Upper lobe of left lung (tissue), 6 donors: ENCODE results near the gene ZNF576. TPM values are rescaled to one million over a fixed set of nuclear protein-coding genes. Genes with fewer than 3 reads are reported as not detected.

Experiments used
- ATAC-seq, 2 donors: fragments of 200-7000 bp; cut with Tn5 transposase; one replicate each; pipeline ENCODE4 v1.9.1; 2022; ENCODE audit warnings: mild to moderate bottlenecking in 2 of 2, moderate library complexity in 2 of 2; ENCODE audit not compliant: low FRiP score in 2 of 2
- DNase-seq, 2 donors: peaks; one replicate each; pipeline ENCODE4 v3.0.0-alpha.2; 2019 to 2020
- H3K27ac ChIP-seq, 4 donors: fragments of 200-600 bp; sonication (generic); one replicate each; pipeline ENCODE4 v1.5.1; 2016 to 2019
- H3K27me3 ChIP-seq, 4 donors: fragments of 200-600 bp; sonication (generic); one replicate each; pipeline ENCODE4 v1.5.1; 2017 to 2019
- H3K36me3 ChIP-seq, 4 donors: fragments of 200-600 bp; sonication (generic); one replicate each; pipeline ENCODE4 v1.5.1; 2016 to 2019
- H3K4me1 ChIP-seq, 4 donors: fragments of 200-600 bp; sonication (generic); one replicate each; pipeline ENCODE4 v1.5.1; 2018 to 2019
- H3K4me3 ChIP-seq, 4 donors: fragments of 200-600 bp; sonication (generic); one replicate each; pipeline ENCODE4 v1.5.1; 2017 to 2019; ENCODE audit warnings: mild to moderate bottlenecking in 2 of 4, moderate library complexity in 1 of 4
- H3K9me3 ChIP-seq, 4 donors: fragments of 200-600 bp; sonication (generic); one replicate each; pipeline ENCODE4 v1.5.1; 2018 to 2019
- CTCF ChIP-seq, 6 experiments: fragments of 450-650 bp in 4 of 6; fragments of 200-600 bp in 2 of 6; sonication (generic) in 2 of 6; IDR thresholded peaks; one replicate each; pipeline ENCODE4 v1.5.1; 2016 to 2019; ENCODE audit warnings: antibody characterized with exemption in 6 of 6
- EP300 ChIP-seq, 4 donors: sonication (generic); formaldehyde crosslinking; IDR thresholded peaks; one replicate each; pipeline ENCODE4 v1.5.1; 2017; ENCODE audit warnings: antibody characterized with exemption in 4 of 4, control low read depth in 2 of 4
- POLR2A ChIP-seq, 4 donors: fragments of 450-650 bp; IDR thresholded peaks; one replicate each; pipeline ENCODE4 v1.5.1; 2016 to 2017; ENCODE audit warnings: antibody characterized with exemption in 4 of 4, mild to moderate bottlenecking in 2 of 4
- POLR2AphosphoS5 ChIP-seq, 2 donors: sonication (generic); formaldehyde crosslinking; IDR thresholded peaks; one replicate each; pipeline ENCODE4 v1.5.1; 2017; ENCODE audit warnings: antibody characterized with exemption in 2 of 2
- WGBS, 2 donors: methylation state at CpG; one replicate each; pipeline ENCODE4 v1.1.5; 2017 to 2018; 5-methylcytosine and 5-hydroxymethylcytosine counted together
- total RNA-seq, 6 donors: library from RNA; depleted of rRNA in 4 of 6; stranded (reverse); fragments of >200 nt in 4 of 6; gene quantifications; one replicate each; pipeline versions ENCODE4 v1.1.0 to v1.2.1, GENCODE V29; 2016 to 2021
- donor health status: DM: no; HTN: no; CAD: no; lungs with moderate emphysema.
- donor health status: DM: no; HTN: yes; CAD: no; lungs with severe emphysema.

Gene ZNF576
- total RNA-seq, 6 donors from 2014 or later = 3.1 to 15.6 (median 7.8) TPM

GRCh38 chr19:43638214-43638994 lies 42.0 kb downstream of the ZNF576 start:
- Histone ChIP-seq H3K4me1 (peaks cover 7 to 17% (median 9%) of the 10 kb centered on the region in 4 donors), H3K4me3 (no peak overlapping the region), H3K27me3 (peaks cover 0 to 12% (median 5%) of the 10 kb centered on the region in 4 donors), H3K9me3 (no peaks in the 10 kb centered on the region), H3K36me3 (no peaks in the 10 kb centered on the region), H3K27ac (no peak overlapping the region)
- ATAC-seq = no peak
- WGBS, 2 donors = 76 to 84% methylated on average over 13 of the region's 13 CpGs
- no peak for TF ChIP-seq POLR2A (IDR thresholded peaks at IDR 0.05)
- DNase-seq = no peak

- H3K4me3 ChIP-seq = peak overlapping the region in 3 of 4 donors; percentile 65 to 76 (median 66)
- ATAC-seq (no peak), DNase-seq (no peak)
- peak overlapping the region in 1 of 4 donors; percentile 52 for H3K27ac ChIP-seq
- H3K36me3 ChIP-seq = no peaks in the 10 kb centered on the region
- 11 to 15% methylated on average over 12 to 14 of the region's 18 CpGs for WGBS, 2 donors
- peaks cover 7 to 17% (median 9%) of the 10 kb centered on the region in 4 donors for H3K4me1 ChIP-seq
- peaks cover 0 to 12% (median 5%) of the 10 kb centered on the region in 4 donors for H3K27me3 ChIP-seq
- TF ChIP-seq POLR2AphosphoS5 (IDR thresholded peaks at IDR 0.05) (no peak), CTCF (IDR thresholded peaks at IDR 0.05) (no peak), EP300 (IDR thresholded peaks at IDR 0.05) (no peak), POLR2A (IDR thresholded peaks at IDR 0.05) (no peak)
- H3K9me3 ChIP-seq = no peaks in the 10 kb centered on the region
Measured at GRCh38 chr19:43638995-43639518, 42.7 kb downstream of the ZNF576 start.

GRCh38 chr19:43639519-43640423 lies 43.4 kb downstream of the ZNF576 start, which contains the start of gene CADM4:
TSS of gene CADM4 (minus strand) at chr19:43639850. CDS start at chr19:43639790, 60 bp downstream.
- Histone ChIP-seq H3K36me3 (no peaks in the 10 kb centered on the region), H3K27ac (peak within 1 kb of the TSS in 2 of 4 donors; percentile 46 to 52), H3K27me3 (peaks cover 0 to 12% (median 5%) of the 10 kb centered on the region in 4 donors), H3K4me1 (peaks cover 7 to 17% (median 9%) of the 10 kb centered on the region in 4 donors), H3K9me3 (no peaks in the 10 kb centered on the region), H3K4me3 (peak within 1 kb of the TSS in 3 of 4 donors; percentile 65 to 76 (median 66))
- DNase-seq (peak; percentile 28 to 89), ATAC-seq (peak; percentile 65)
- TF ChIP-seq POLR2A (IDR thresholded peaks at IDR 0.05) = no peak
- TF ChIP-seq EP300 (IDR thresholded peaks at IDR 0.05) = no peak
- TF ChIP-seq POLR2AphosphoS5 (IDR thresholded peaks at IDR 0.05) = no peak
- no peak for TF ChIP-seq CTCF (IDR thresholded peaks at IDR 0.05)
- WGBS, 2 donors = 1 to 5% methylated on average over 36 to 60 of the region's 110 CpGs

- TF ChIP-seq POLR2A (IDR thresholded peaks at IDR 0.05) = no peak
- no peak for TF ChIP-seq POLR2AphosphoS5 (IDR thresholded peaks at IDR 0.05)
- TF ChIP-seq EP300 (IDR thresholded peaks at IDR 0.05) = no peak
- no peak for TF ChIP-seq CTCF (IDR thresholded peaks at IDR 0.05)
- peaks cover 7 to 17% (median 9%) of the 10 kb centered on the region in 4 donors for H3K4me1 ChIP-seq
- ATAC-seq (no peak), DNase-seq (no peak)
- H3K36me3 ChIP-seq = no peaks in the 10 kb centered on the region
- H3K4me3 ChIP-seq = peak overlapping the region in 3 of 4 donors; percentile 65 to 76 (median 66)
- 9% methylated on average over 9 of the region's 9 CpGs for WGBS, 2 donors
- no peaks in the 10 kb centered on the region for H3K9me3 ChIP-seq
- peak overlapping the region in 1 of 4 donors; percentile 46 for H3K27ac ChIP-seq
- H3K27me3 ChIP-seq = peaks cover 0 to 12% (median 5%) of the 10 kb centered on the region in 4 donors
Measured at GRCh38 chr19:43640424-43640757, 44.0 kb downstream of the ZNF576 start.

GRCh38 chr19:43641333-43641732 lies 44.9 kb downstream of the ZNF576 start:
- Histone ChIP-seq H3K27me3 (peaks cover 0 to 12% (median 5%) of the 10 kb centered on the region in 4 donors), H3K27ac (no peak overlapping the region), H3K9me3 (no peaks in the 10 kb centered on the region), H3K36me3 (no peaks in the 10 kb centered on the region), H3K4me3 (no peak overlapping the region), H3K4me1 (peaks cover 7 to 17% (median 9%) of the 10 kb centered on the region in 4 donors)
- WGBS, 2 donors = 74 to 80% methylated on average over 2 of the region's 2 CpGs
- no peak for ATAC-seq
- DNase-seq = no peak
- no peak for TF ChIP-seq CTCF (IDR thresholded peaks at IDR 0.05)
- no peak for TF ChIP-seq POLR2A (IDR thresholded peaks at IDR 0.05)
- TF ChIP-seq EP300 (IDR thresholded peaks at IDR 0.05) = no peak
- no peak for TF ChIP-seq POLR2AphosphoS5 (IDR thresholded peaks at IDR 0.05)
